Measurements from ENCODE around the gene ZHX3.

GRCh38 chr20:41265938-41266337 lies 51.6 kb downstream of the ZHX3 start:
- TF ChIP-seq ZNF24 (IDR thresholded peaks at IDR 0.05): no peak
- no peak for TF ChIP-seq CTCF (IDR thresholded peaks at IDR 0.05 in 2 of 3, conservative IDR thresholded peaks at IDR 0.05 in 1 of 3; ENCODE audit: control insufficient read depth in 2 of 3, extremely low read depth in 1 of 3, insufficient read depth in 1 of 3, low read depth in 3 of 3, low read length in 3 of 3)
- TF ChIP-seq POLR2AphosphoS5 (IDR thresholded peaks at IDR 0.05; ENCODE audit: low read length): no peak
- TF ChIP-seq BHLHE40 (IDR thresholded peaks at IDR 0.05; ENCODE audit: borderline replicate concordance in 1 of 2, low read depth in 2 of 2, low read length in 1 of 2): no peak
- no peak for TF ChIP-seq IRF5 (IDR thresholded peaks at IDR 0.05; ENCODE audit: borderline replicate concordance)
- no peak for TF ChIP-seq REST (IDR thresholded peaks at IDR 0.05; ENCODE audit: low read depth, low read length)
